NCI-H1930 (cell line): ENCODE measurements around the gene ILRUN.
"Not testable (repeated sequence)": the region's sequence is repeated elsewhere in the genome, so short reads cannot be mapped to it uniquely, and the experiment has no call there.

Experiments
- DNase-seq, 2 experiments: peaks; one replicate each; lab custom pipeline; 2025; lab: John Stamatoyannopoulos, UW

ILRUN gene

GRCh38 chr6:34697544-34697836, 923 bp upstream of the ILRUN start:
- DNase-seq: no peak

GRCh38 chr6:34696189-34696738, 303 bp downstream of the ILRUN start:
- no peak for DNase-seq

DNA sequence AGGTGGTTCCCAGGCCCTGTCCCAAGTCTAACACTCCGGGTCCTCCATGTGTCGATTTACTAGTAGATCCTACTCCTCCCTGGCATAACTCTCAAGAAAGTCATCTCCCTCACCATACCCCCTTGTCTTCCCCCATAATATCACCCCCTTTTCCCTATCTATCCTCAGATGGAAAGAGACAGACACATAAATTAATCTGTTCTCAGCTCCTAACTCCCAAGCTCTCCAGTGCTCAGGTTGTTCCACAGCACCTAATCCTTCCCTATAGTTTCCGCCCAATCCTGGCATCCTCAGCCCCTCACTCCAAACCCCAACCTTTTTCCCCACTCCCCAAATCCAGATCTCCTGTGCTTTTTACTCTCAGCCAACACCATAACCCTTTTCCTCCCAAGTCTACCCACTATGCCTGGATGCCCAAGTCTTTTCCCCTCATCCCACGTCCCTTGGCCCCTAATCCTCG, 808 bp downstream of the ILRUN start:
- DNase-seq: no peak

- DNase-seq: no peak
Measured at GRCh38 chr6:34692280-34692679, 4.3 kb downstream of the ILRUN start.

- no peak for DNase-seq
Measured at GRCh38 chr6:34689742-34690141, 6.8 kb downstream of the ILRUN start.

DNA sequence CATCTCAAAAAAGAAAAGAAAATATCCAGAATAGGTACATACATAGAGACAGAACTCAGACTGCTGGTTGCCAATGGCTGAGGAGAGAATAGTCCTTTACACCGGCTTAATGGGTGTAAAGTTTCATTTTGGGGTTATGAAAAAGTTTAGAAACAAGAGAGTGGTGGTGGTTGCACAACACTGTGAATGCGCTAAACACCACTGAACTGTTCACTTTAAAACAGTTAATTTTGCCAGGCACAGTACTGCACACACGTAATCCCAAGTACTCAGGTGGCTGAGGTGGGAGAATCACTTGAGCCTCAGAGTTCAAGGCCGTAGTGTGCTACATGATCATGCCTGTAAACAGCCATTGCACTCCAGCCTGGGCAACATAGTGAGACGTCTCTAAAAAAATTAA, 7.6 kb downstream of the ILRUN start:
- no peak for DNase-seq

GRCh38 chr6:34684919-34685318, 11.6 kb downstream of the ILRUN start:
- DNase-seq: no peak

DNA sequence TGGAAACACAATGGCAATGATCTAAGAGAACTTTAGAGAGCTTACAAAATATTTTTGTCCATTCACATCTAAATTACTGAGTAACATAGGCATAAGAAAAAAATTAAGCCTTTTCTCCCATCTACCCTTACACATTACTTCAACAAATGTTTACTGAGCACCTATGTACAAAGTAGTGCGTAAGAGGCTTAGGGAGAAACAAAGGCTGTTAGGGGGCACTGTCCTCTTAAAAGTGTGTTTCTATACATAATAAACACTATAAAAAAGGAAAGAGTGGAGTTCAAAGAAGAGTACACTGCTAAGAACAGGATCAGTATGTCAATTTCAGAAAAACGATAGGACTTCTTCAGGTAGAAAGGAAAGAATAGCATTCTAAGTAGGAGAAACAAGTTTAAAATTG, 12.2 kb downstream of the ILRUN start:
- no peak for DNase-seq

DNA sequence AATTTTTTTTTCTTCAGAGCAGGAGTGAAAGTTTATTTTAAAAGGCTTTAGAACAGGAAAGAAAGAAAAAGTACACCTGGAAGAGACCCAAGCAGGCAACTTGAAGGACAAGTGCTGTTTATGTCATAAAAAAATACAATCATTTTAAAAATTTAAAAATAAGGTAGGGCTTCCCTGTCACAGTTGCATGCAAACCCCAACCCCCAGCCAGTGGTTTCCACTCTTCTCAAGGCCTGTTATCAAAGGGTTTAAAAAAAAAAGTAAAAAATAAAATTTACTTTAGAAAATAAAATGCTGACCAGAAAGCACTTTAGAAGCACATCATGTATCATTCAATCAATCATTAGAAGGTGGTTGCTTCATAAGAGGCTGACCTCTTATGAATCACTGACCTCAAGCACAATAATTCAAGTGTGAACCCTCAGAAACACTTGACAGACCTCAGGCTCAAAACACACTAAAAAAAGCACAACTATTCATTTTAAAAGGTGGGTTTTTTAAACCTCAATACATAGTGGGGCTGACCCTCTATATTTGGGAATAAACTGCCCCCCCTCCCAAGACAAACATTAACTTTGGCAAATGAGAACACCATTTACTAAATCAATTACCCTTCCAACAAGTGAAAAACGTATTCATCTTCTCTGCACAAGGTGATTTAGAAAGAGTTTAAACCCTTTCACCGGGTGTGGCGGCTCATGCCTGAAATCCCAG, 15.6 kb downstream of the ILRUN start:
- DNase-seq: no peak

DNA sequence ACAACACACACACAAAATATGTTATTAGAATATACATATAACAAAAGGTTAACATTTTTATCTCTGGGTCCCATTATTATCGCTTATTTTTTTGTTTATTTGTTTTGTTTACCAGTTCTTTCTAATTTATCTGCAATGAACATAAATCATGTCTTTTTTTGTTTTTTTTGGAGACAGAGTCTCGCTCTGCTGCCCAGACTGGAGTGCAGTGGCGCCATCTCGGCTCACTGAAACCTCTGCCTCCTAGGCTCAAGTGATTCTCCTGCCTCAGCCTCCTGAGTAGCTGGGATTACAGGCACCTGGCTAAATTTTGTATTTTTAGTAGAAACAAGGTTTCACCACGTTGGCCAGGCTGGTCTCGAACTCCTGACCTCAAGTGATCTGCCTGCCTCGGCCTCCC, 16.3 kb downstream of the ILRUN start:
- DNase-seq: not testable (repeated sequence)

- no peak for DNase-seq
Measured at GRCh38 chr6:34679552-34680253, 16.9 kb downstream of the ILRUN start.

GRCh38 chr6:34676140-34676539, 20.4 kb downstream of the ILRUN start:
- DNase-seq: no peak

- not testable (repeated sequence) for DNase-seq
Measured at GRCh38 chr6:34674930-34675329, 21.6 kb downstream of the ILRUN start.

GRCh38 chr6:34674268-34674639, 22.3 kb downstream of the ILRUN start:
- DNase-seq: no peak

DNA sequence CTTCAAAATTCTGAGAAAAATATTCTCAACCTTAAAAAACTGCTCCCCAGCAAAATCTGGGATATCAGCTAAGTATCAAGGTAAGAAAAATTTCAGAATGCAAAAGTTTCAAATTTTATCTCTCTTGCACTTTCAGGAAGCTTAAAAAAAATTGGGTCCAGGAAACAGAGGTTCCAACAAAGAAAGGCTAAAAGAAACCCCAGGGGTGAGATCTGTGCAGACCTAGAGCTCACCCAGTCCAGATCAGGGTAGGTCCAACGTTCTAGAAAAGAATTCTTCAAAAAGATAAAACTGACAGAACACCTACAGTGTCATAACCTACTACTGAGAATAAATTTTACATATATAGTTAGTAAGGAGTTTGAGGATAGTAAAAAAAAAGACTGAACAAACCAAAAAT, 23.5 kb downstream of the ILRUN start:
- DNase-seq: no peak

DNA sequence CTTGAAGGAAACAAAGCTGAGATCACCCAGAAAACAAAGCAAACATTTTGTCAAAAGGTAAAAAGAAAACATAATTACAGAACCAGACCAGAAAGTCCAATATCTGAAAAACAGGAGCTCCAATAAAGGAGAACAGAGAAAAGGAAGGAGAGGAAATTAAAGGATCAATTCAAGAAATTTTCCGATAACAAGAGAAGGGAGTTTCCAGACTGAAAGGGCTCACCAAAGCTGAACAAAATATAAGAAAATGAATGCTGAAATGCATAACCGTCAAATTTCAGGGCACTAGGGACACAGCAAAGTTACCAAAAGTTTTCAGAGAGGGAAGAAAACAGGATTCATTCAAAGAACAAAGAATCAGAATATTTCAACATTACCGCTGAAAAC, 23.9 kb downstream of the ILRUN start:
- no peak for DNase-seq

- no peak for DNase-seq
Measured at GRCh38 chr6:34671801-34672656, 24.5 kb downstream of the ILRUN start.

- no peak for DNase-seq
Measured at GRCh38 chr6:34671367-34671766, 25.2 kb downstream of the ILRUN start.

- not testable (repeated sequence) for DNase-seq
Measured at GRCh38 chr6:34668799-34669198, 27.8 kb downstream of the ILRUN start.

DNA sequence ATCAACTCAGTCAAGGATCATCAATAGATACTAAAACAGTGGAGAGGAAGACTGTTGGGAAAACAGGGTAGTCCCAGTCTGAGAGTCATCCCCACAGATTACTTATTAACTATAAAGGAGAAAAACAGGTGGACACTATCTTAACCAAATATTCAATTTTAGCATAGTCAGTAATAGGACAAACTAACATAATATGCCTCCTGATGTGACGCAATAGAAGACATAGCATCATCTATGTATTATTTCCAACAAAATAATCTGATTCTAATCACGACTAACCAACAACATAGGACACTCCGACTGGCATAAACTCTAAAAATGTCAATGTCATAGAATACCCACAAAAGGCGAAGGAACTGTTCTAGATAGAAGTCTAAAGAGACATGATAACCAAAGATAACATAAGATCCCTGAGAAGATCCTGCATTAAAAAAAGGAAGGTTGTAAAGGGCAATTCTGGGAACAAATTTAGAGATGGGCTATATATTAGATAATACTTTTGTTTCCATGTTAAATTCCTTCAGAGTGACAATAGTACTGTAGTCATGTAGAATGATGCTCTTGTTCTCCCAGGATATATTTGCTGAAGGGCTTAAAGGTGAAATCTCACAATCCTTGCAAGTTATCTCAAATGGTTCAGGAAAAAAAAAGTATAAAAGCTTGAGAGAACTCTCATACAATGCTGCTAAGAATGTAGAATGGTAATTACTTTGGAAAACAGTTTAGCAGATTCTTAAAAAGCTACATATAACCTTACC, 28.9 kb downstream of the ILRUN start:
- no peak for DNase-seq

DNA sequence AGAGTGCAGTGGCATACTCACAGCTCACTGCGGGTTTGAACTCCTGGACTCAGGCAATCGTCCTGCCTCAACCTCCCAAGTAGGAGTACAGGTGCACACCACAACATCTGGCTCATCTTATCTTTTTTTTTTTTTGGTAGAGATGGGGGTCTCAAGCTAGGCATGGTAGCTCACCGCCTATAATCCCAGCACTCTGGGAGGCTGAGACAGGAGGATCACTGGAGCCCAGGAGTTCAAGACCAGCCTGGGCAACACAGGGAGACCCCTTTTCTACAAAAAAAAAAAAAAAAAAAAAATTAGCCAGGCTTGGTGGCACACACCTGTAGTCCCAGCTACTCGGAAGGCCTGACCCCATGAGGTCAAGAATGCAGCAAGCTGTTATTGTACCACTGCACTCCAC, 31.5 kb downstream of the ILRUN start:
- DNase-seq: no peak
